ENCODE data around the gene PAX4.
"Not testable (repeated sequence)": the region's sequence is repeated elsewhere in the genome, so short reads cannot be mapped to it uniquely, and the experiment has no call there.

PAX4 gene

GRCh38 chr7:127585044-127585953 is 32.6 kb downstream of the PAX4 start, which contains the start of gene GCC1:
Gene GCC1 (minus strand): TSS chr7:127585596. CDS start chr7:127585182, 414 bp downstream.
- DNase-seq (ENCODE audit: low spot score): peak; percentile 95

DNA sequence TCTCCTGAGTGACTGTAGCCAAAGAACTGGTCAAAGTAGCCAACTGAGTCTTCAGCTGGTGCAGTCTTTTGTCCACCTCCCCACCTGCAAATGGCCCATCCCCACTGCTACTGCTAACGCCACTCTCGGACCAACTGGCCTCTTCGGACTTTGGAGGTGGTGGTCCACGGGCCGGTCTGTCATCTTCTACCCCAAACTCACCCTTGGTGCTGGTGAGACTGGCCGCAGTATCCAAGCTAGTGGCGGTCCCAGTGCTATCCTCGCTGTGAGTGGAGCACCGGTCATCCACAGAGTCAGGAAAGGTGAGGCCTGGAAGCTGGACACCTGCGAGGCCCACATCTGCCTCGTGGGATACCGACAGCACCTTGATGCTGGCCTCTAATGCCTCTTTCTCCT is 33.3 kb downstream of the PAX4 start:
- no peak for DNase-seq (ENCODE audit: low spot score)

- no peak for DNase-seq (ENCODE audit: low spot score)
Measured at GRCh38 chr7:127582361-127582760, 35.6 kb downstream of the PAX4 start.

GRCh38 chr7:127581716-127582115 is 36.2 kb downstream of the PAX4 start:
- peak; percentile 36 for DNase-seq (ENCODE audit: low spot score)

- DNase-seq (ENCODE audit: low spot score): no peak
Measured at GRCh38 chr7:127580612-127581011, 37.3 kb downstream of the PAX4 start.

- peak; percentile 27 for DNase-seq (ENCODE audit: low spot score)
Measured at GRCh38 chr7:127578711-127579275, 39.1 kb downstream of the PAX4 start.

GRCh38 chr7:127578036-127578684 is 39.8 kb downstream of the PAX4 start:
- peak; percentile 19 for DNase-seq (ENCODE audit: low spot score)

- DNase-seq (ENCODE audit: low spot score): no peak
Measured at GRCh38 chr7:127571741-127572505, 46.0 kb downstream of the PAX4 start.

DNA sequence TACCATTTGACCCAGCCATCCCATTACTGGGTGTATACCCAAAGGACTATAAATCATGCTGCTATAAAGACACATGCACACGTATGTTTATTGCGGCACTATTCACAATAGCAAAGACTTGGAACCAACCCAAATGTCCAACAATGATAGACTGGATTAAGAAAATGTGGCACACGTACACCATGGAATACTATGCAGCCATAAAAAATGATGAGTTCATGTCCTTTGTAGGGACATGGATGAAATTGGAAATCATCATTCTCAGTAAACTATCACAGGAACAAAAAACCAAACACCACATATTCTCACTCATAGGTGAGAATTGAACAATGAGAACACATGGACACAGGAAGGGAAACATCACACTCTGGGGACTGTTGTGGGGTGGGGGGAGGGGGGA is 49.9 kb downstream of the PAX4 start:
- DNase-seq (ENCODE audit: low spot score): not testable (repeated sequence)

DNA sequence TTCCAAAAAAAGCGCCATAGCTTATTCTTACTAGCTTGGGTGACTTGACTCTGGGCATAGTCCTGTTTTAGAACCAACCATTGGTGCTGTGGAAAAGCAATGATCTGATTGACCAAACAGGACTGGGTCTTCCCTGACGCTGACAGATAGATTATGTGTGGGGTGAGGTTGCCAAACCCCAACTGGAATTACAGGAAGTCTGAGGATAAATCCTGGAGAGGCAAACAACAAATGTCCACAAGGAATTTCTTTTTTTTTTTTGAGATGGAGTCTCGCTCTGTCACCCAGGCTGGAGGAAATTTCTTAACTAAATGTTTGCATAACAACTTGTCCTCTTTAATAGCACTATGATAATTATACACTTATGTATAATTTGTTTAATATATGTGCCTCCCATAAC is 51.7 kb downstream of the PAX4 start:
- DNase-seq (ENCODE audit: low spot score): no peak

Data from AG08395 (cell line).